Calu3 (cell line): ENCODE data around the gene DPY19L3. TPM values are rescaled to one million over a fixed set of nuclear protein-coding genes. Genes with fewer than 3 reads are reported as not detected.

Experiments used
- BruUV-seq: library from RNA; stranded (reverse); fragments of 400-500 nt; replicated peaks from 2 replicates; lab custom pipeline; 2021; lab: Mats Ljungman, UMichigan
- CTCF ChIA-PET: fragments of 300-600 bp; sonication (Branson Sonifier 250); formaldehyde crosslinking; loops from one replicate; lab custom pipeline; 2022; ENCODE audit warnings: antibody characterized with exemption; lab: Charles Lee
- DNase-seq: peaks from one replicate; pipeline ENCODE4 v3.0.0; 2022
- H3K27ac Mint-ChIP-seq: one replicate; pipeline ENCODE4 v1.8.0; 2022; ENCODE audit warnings: mixed read lengths; ENCODE audit not compliant: unreplicated experiment
- H3K27me3 Mint-ChIP-seq: one replicate; pipeline ENCODE4 v1.8.0; 2022; ENCODE audit warnings: mixed read lengths; ENCODE audit not compliant: unreplicated experiment
- H3K36me3 Mint-ChIP-seq: one replicate; pipeline ENCODE4 v1.8.0; 2022; ENCODE audit warnings: mild to moderate bottlenecking, moderate library complexity, mixed read lengths; ENCODE audit not compliant: insufficient read depth, unreplicated experiment
- H3K4me1 Mint-ChIP-seq: one replicate; pipeline ENCODE4 v1.8.0; 2022; ENCODE audit warnings: mild to moderate bottlenecking, low read depth, mixed read lengths; ENCODE audit not compliant: unreplicated experiment
- H3K4me3 Mint-ChIP-seq: one replicate; pipeline ENCODE4 v1.8.0; 2022; ENCODE audit warnings: mild to moderate bottlenecking, low read depth, moderate library complexity, mixed read lengths; ENCODE audit not compliant: unreplicated experiment
- H3K9me3 Mint-ChIP-seq: one replicate; pipeline ENCODE4 v1.8.0; 2022; ENCODE audit warnings: low read depth, mixed read lengths; ENCODE audit not compliant: unreplicated experiment
- intact Hi-C: fragments of 100-400 bp; cut with micrococcal nuclease; formaldehyde crosslinking; loops from one replicate; pipeline ENCODE4 v1.10.0; 2022; ENCODE audit not compliant: unreplicated experiment
- total RNA-seq: library from RNA; stranded (reverse); gene quantifications from 2 replicates; pipeline ENCODE4 v1.2.3, GENCODE V29; 2022
- TF ChIP-seq, protein P1 (sequence below): fragments of 200-600 bp; IDR thresholded peaks from one replicate; pipeline ENCODE4 v1.8.0; 2022; ENCODE audit warnings: antibody characterized with exemption; ENCODE audit not compliant: unreplicated experiment

DPY19L3 gene
- total RNA-seq, 1 experiment from 2014 or later = 29.4 TPM

DNA sequence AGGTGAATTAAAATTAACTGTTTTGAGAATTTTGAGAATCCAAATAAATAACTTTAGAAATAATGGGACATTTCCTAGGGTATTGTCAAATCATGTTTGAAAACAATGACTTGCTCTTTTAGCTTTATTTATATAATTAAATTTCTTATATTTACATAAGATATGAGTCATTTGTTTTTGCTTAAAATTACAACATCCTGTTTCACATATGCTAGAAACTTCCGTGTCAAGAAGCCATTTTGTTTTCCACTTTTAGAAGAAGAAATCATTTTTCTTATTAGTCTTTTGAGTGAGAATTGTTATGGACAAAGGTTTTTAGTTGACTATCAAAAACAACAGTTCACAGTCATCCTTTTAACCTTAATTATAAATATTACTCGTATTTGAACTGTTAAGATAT is 48.2 kb downstream of the DPY19L3 start:
- intact Hi-C loops = no loop called here
- Mint-ChIP-seq H3K4me3 (no peak overlapping the region), H3K9me3 (no peaks in the 10 kb centered on the region), H3K36me3 (peaks cover 5% of the 10 kb centered on the region), H3K27ac (no peak overlapping the region), H3K4me1 (no peaks in the 10 kb centered on the region), H3K27me3 (no peaks in the 10 kb centered on the region)
- CTCF ChIA-PET = no interaction called here
- TF ChIP-seq, protein P1, sequence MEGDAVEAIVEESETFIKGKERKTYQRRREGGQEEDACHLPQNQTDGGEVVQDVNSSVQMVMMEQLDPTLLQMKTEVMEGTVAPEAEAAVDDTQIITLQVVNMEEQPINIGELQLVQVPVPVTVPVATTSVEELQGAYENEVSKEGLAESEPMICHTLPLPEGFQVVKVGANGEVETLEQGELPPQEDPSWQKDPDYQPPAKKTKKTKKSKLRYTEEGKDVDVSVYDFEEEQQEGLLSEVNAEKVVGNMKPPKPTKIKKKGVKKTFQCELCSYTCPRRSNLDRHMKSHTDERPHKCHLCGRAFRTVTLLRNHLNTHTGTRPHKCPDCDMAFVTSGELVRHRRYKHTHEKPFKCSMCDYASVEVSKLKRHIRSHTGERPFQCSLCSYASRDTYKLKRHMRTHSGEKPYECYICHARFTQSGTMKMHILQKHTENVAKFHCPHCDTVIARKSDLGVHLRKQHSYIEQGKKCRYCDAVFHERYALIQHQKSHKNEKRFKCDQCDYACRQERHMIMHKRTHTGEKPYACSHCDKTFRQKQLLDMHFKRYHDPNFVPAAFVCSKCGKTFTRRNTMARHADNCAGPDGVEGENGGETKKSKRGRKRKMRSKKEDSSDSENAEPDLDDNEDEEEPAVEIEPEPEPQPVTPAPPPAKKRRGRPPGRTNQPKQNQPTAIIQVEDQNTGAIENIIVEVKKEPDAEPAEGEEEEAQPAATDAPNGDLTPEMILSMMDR = no peak
- no TSS peak for BruUV-seq
- no peak for DNase-seq

DNA sequence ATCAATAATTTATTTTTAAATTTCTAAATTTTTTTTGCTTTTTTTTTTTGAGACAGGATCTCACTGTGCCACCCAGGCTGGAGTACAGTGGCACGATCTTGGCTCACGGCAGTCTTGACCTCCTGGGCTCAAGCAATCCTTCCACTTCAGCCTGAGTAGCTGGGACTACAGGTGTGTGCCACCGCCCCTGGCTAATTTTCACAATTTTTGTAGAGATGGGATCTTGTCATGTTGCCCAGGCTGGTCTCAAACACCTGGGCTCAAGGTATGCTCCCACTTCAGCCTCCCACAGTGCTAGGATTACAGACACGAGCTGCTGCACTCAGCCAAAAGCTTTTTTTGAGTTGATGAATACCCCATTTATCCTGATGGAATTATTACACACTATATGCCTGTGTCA is 50.8 kb downstream of the DPY19L3 start:
- Mint-ChIP-seq H3K27me3 (no peaks in the 10 kb centered on the region), H3K27ac (no peak overlapping the region), H3K4me3 (no peak overlapping the region), H3K9me3 (no peaks in the 10 kb centered on the region), H3K4me1 (no peaks in the 10 kb centered on the region), H3K36me3 (peaks cover 5% of the 10 kb centered on the region)
- intact Hi-C loops = no loop called here
- CTCF ChIA-PET = no interaction called here
- no peak for DNase-seq
- TF ChIP-seq, protein P1 = no peak
- BruUV-seq = no TSS peak

DNA sequence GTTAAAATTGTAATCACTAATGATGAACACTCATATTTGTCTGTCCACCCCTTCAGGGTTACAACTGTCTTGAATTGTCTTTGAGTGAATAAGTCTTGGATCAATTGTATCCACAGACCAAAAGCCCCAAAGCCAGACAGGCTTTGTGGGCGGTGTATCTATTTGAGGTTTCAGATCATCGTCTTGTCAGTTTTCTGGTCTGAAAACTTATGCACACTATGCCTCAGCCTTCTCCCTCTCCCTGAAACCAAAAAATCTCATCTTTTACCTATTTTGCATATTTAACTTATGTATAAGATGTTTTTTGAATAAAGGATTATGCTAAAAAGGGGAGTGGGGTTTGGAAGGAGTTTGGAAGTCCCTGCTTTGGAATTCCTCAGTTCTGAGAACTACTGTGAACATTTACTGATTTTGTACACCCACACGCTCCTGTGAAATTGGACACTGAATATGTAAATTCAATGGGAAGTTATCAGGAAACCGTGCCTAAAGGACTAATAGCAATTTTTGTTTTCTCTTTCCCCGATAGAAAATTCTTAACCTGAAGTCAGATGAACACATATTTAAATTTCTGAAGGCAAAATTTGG is 52.1 kb downstream of the DPY19L3 start:
- BruUV-seq = no TSS peak
- H3K27me3 Mint-ChIP-seq = no peaks in the 10 kb centered on the region
- H3K4me3 Mint-ChIP-seq = no peak overlapping the region
- no peak overlapping the region for H3K27ac Mint-ChIP-seq
- no peak for DNase-seq
- no peaks in the 10 kb centered on the region for H3K4me1 Mint-ChIP-seq
- intact Hi-C loops = no loop called here
- TF ChIP-seq, protein P1 = no peak
- no peaks in the 10 kb centered on the region for H3K9me3 Mint-ChIP-seq
- CTCF ChIA-PET = no interaction called here
- peaks cover 5% of the 10 kb centered on the region for H3K36me3 Mint-ChIP-seq

DNA sequence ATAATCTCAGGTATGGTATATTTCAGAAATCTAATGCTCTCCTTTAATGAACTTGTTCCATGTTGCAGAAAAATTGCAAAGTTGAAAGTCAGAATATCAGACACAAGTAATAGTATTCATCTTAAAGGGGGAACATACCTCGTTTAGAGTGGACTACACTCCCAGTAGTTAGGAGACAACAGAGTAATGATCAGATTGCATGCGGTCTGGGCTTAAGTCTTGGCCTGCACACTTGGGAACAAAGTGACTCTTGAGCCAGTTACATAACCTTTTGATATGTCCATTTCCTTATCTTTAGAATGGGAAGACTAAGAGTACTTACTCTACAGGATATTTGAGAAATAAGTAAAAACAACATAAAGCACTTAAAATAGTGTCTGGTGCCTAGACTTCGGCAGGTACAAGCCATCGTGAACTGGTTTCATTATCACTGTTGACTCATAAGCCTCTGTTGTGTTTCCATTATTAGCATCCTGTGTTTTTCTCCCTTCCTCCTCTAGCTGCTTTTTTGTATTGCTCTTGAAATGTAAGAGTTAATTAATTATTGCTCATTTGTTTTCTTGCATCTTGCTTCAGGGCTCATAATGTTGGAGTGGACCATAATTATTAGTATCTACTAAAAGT is 53.0 kb downstream of the DPY19L3 start:
- H3K4me3 Mint-ChIP-seq = no peak overlapping the region
- H3K27ac Mint-ChIP-seq = no peak overlapping the region
- no TSS peak for BruUV-seq
- intact Hi-C loops = no loop called here
- CTCF ChIA-PET = no interaction called here
- DNase-seq = no peak
- H3K9me3 Mint-ChIP-seq = no peaks in the 10 kb centered on the region
- H3K36me3 Mint-ChIP-seq = peaks cover 8% of the 10 kb centered on the region
- TF ChIP-seq, protein P1 = no peak
- no peaks in the 10 kb centered on the region for H3K27me3 Mint-ChIP-seq
- no peaks in the 10 kb centered on the region for H3K4me1 Mint-ChIP-seq
